Measurements from ENCODE around the gene PIK3R1.

Gene PIK3R1

GRCh38 chr5:68247627-68248026 lies 32.1 kb downstream of the PIK3R1 start:
- DNase-seq (ENCODE audit: extremely low read depth, low read depth) = no peak
- no peak overlapping the region for H3K4me3 ChIP-seq (replicated peaks; ENCODE audit: low read depth, low read length)
- no peak for TF ChIP-seq CTCF (IDR thresholded peaks at IDR 0.05; ENCODE audit: low read depth, low read length, missing control alignments)

GRCh38 chr5:68248896-68249295 lies 33.3 kb downstream of the PIK3R1 start:
- no peak for DNase-seq (ENCODE audit: extremely low read depth, low read depth)
- no peak overlapping the region for H3K4me3 ChIP-seq (replicated peaks; ENCODE audit: low read depth, low read length)
- TF ChIP-seq CTCF (IDR thresholded peaks at IDR 0.05; ENCODE audit: low read depth, low read length, missing control alignments) = no peak

- DNase-seq (ENCODE audit: extremely low read depth, low read depth) = no peak
- no peak overlapping the region for H3K4me3 ChIP-seq (replicated peaks; ENCODE audit: low read depth, low read length)
- TF ChIP-seq CTCF (IDR thresholded peaks at IDR 0.05; ENCODE audit: low read depth, low read length, missing control alignments) = no peak
These were observed 34.0 kb downstream of the PIK3R1 start for GRCh38 chr5:68249520-68249919.

GRCh38 chr5:68250661-68251298 lies 35.2 kb downstream of the PIK3R1 start:
- no peak overlapping the region for H3K4me3 ChIP-seq (replicated peaks; ENCODE audit: low read depth, low read length)
- no peak for DNase-seq (ENCODE audit: extremely low read depth, low read depth)
- no peak for TF ChIP-seq CTCF (IDR thresholded peaks at IDR 0.05; ENCODE audit: low read depth, low read length, missing control alignments)

- no peak for DNase-seq (ENCODE audit: extremely low read depth, low read depth)
- no peak overlapping the region for H3K4me3 ChIP-seq (replicated peaks; ENCODE audit: low read depth, low read length)
- TF ChIP-seq CTCF (IDR thresholded peaks at IDR 0.05; ENCODE audit: low read depth, low read length, missing control alignments) = no peak
These were observed 35.8 kb downstream of the PIK3R1 start for GRCh38 chr5:68251386-68251785.

- peak; percentile 72 for DNase-seq (ENCODE audit: extremely low read depth, low read depth)
These were observed 36.4 kb downstream of the PIK3R1 start for GRCh38 chr5:68251804-68252522.

More at GRCh38 chr5:68251804-68252522, 36.4 kb downstream of the PIK3R1 start:
- H3K4me3 ChIP-seq (replicated peaks; ENCODE audit: low read depth, low read length) = no peak overlapping the region
- TF ChIP-seq CTCF (IDR thresholded peaks at IDR 0.05; ENCODE audit: low read depth, low read length, missing control alignments) = no peak
